Gastroesophageal sphincter (tissue), 3 donors: ENCODE data around the gene FAM193B.

Experiments used
- CTCF ChIP-seq, 4 experiments: fragments of 200-600 bp in 2 of 4; fragments of 450-650 bp in 2 of 4; sonication (generic) in 1 of 4; IDR thresholded peaks; one replicate each; pipeline ENCODE4 v1.5.1; 2017 to 2019; ENCODE audit warnings: antibody characterized with exemption in 4 of 4, mild to moderate bottlenecking in 2 of 4, moderate library complexity in 2 of 4
- POLR2A ChIP-seq, 2 donors: fragments of 450-650 bp; IDR thresholded peaks; one replicate each; pipeline ENCODE4 v1.6.1; 2017; ENCODE audit warnings: antibody characterized with exemption in 2 of 2, mild to moderate bottlenecking in 2 of 2, moderate library complexity in 1 of 2

- TF ChIP-seq CTCF (IDR thresholded peaks at IDR 0.05) (no peak), POLR2A (IDR thresholded peaks at IDR 0.05) (no peak)
These were observed 39.8 kb downstream of the FAM193B start for GRCh38 chr5:177514541-177514940.
